OCI-LY3 (cell line): Measurements from ENCODE around the gene IL22RA2.

Experiments used
- H2AFZ ChIP-seq: fragments of 200-600, 300-600 bp; shearing (Covaris generic); 2 replicates; pipeline ENCODE4 v1.6.0; 2014; ENCODE audit warnings: antibody characterized with exemption, low read depth, low read length
- H3K27ac ChIP-seq: fragments of 200-600, 300-600 bp; sonication (generic); 2 replicates; pipeline ENCODE4 v1.5.1; 2014; ENCODE audit warnings: mild to moderate bottlenecking, low read length, moderate library complexity, mixed read lengths
- H3K27me3 ChIP-seq: fragments of 200-600, 300-600 bp; sonication (generic); 2 replicates; pipeline ENCODE4 v1.6.1; 2014; ENCODE audit warnings: low read depth, low read length, mixed read lengths
- H3K36me3 ChIP-seq: fragments of 200-600, 300-600 bp; sonication (generic); replicated peaks from 2 replicates; pipeline ENCODE3; 2014; ENCODE audit warnings: low read depth, low read length, mixed read lengths
- H3K4me1 ChIP-seq: fragments of 300-600, 200-600 bp; sonication (generic); 2 replicates; pipeline ENCODE4 v1.6.1; 2014; ENCODE audit warnings: low read length, mixed read lengths
- H3K4me2 ChIP-seq: fragments of 200-600, 300-600 bp; sonication (generic); 2 replicates; pipeline ENCODE4 v1.6.1; 2014; ENCODE audit warnings: low read length, mixed read lengths
- H3K4me3 ChIP-seq: fragments of 300-600, 200-600 bp; sonication (generic); 2 replicates; pipeline ENCODE4 v1.5.1; 2014; ENCODE audit warnings: antibody characterized with exemption, mild to moderate bottlenecking, low read length, moderate library complexity
- H3K79me2 ChIP-seq: fragments of 300-600, 200-600 bp; shearing (Covaris generic); 2 replicates; pipeline ENCODE4 v1.6.1; 2014; ENCODE audit warnings: mild to moderate bottlenecking, low read length, mixed read lengths
- H3K9ac ChIP-seq: fragments of 300-600, 200-600 bp; shearing (Covaris generic); 2 replicates; pipeline ENCODE4 v1.6.0; 2014; ENCODE audit warnings: mild to moderate bottlenecking, low read length, moderate library complexity
- H3K9me3 ChIP-seq: fragments of 200-600, 300-600 bp; shearing (Covaris generic); 2 replicates; pipeline ENCODE4 v1.6.1; 2014; ENCODE audit warnings: low read length, mixed read lengths; ENCODE audit not compliant: insufficient read depth
- H4K20me1 ChIP-seq: fragments of 200-600, 300-600 bp; sonication (generic); 2 replicates; pipeline ENCODE4 v1.6.1; 2016; ENCODE audit warnings: low read length, mixed read lengths; ENCODE audit not compliant: insufficient read depth
- CTCF ChIP-seq: fragments of 200-600, 300-600 bp; sonication (generic); IDR thresholded peaks from 2 replicates; pipeline ENCODE4 v1.5.1; 2014; ENCODE audit warnings: antibody characterized with exemption, low read length, low read depth
- EZH2phosphoT487 ChIP-seq: fragments of 200-600 bp; shearing (Covaris generic); IDR thresholded peaks from 2 replicates; pipeline ENCODE4 v1.6.1; 2018; ENCODE audit warnings: antibody characterized with exemption, mixed run types, low read depth

Gene IL22RA2

GRCh38 chr6:137120748-137121147 lies 52.7 kb downstream of the IL22RA2 start:
- no peak for TF ChIP-seq CTCF
- TF ChIP-seq EZH2phosphoT487: no peak
- H3K4me2 ChIP-seq: peak overlapping the region; percentile 49

DNA sequence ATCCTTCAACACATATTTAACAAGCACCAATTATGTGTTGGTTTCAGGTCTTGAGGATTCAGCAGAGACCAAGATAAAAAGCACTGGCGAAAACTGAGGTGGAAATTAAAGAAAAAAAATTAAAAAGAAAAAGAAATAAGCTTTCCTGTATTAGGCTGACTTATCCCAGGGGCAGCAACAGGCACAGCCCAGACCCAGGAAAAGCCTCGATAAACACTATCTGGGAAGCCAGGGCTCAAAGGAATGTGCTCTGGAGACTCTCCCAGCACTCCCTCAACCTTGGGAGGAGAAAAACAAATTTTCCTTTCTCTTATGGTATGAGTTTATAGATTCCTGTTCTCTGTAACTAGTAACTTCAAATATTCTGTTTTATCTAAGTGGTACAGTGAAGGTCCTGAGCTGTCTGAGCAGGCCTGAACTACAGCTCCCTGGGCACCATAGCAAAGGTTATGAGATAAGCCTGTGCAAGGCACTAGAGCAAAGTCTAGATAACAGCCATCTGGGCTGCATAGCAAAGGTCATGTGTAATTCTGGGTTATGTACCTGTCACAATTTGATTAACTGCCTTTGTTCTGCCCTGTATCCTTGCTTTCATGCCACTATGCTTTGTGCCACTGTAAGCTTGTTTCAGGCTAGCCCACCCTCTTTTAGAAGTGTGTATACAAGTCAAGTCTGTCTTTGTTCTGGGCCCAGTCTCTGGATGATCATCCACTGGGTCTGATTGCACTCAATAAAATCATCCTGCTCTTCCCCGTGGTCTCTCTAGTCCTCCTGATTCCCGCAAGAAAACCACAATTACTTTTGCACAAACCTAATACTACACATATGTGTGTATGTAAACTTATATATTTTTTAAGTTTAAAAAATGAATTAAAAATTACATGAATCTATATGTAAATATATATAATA lies 54.0 kb downstream of the IL22RA2 start:
- no peak overlapping the region for H3K27ac ChIP-seq
- no peaks in the 10 kb centered on the region for H3K79me2 ChIP-seq
- H3K36me3 ChIP-seq: peaks cover 2% of the 10 kb centered on the region
- peaks cover 38% of the 10 kb centered on the region for H3K4me1 ChIP-seq
- H3K9me3 ChIP-seq: no peaks in the 10 kb centered on the region
- TF ChIP-seq EZH2phosphoT487 (no peak), CTCF (no peak)
- H3K27me3 ChIP-seq: no peaks in the 10 kb centered on the region
- H3K4me3 ChIP-seq: no peak overlapping the region
- no peak overlapping the region for H2AFZ ChIP-seq
- no peak overlapping the region for H3K9ac ChIP-seq
- H3K4me2 ChIP-seq: no peak overlapping the region
- no peaks in the 10 kb centered on the region for H4K20me1 ChIP-seq

More at GRCh38 chr6:137120748-137121147, 52.7 kb downstream of the IL22RA2 start:
- H3K9me3 ChIP-seq: no peaks in the 10 kb centered on the region
- no peaks in the 10 kb centered on the region for H3K79me2 ChIP-seq
- no peaks in the 10 kb centered on the region for H4K20me1 ChIP-seq
- H3K27ac ChIP-seq: peak overlapping the region; percentile 84
- 0 out of 2 replicates have a peak overlapping the region, but pooled peaks have one; percentile 36 for H3K4me3 ChIP-seq
- H3K27me3 ChIP-seq: no peaks in the 10 kb centered on the region
- peaks cover 6% of the 10 kb centered on the region for H3K36me3 ChIP-seq
- peaks cover 41% of the 10 kb centered on the region for H3K4me1 ChIP-seq
- peak overlapping the region; percentile 56 for H2AFZ ChIP-seq
- peak overlapping the region; percentile 53 for H3K9ac ChIP-seq

DNA sequence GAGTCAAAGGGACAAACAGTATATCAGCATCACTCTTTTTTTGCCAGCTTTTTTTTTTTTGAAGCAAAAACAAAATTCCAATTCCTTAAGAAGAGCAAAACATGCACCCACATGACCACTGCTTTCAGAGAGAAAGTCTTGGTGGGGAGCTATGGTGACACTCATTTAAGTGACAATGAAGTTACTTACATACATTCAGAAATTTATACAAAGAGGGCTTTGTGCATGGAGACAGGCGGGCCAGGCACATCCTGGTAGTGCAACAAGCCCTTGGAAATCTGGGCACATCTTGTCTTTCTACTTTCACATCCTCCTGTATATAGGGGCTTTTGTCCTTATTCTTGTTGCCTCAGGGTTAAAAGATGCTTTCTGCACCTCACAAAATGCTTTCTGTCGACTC lies 55.9 kb downstream of the IL22RA2 start:
- peaks cover 2% of the 10 kb centered on the region for H3K36me3 ChIP-seq
- H3K4me2 ChIP-seq: no peak overlapping the region
- TF ChIP-seq CTCF (no peak), EZH2phosphoT487 (no peak)
- H2AFZ ChIP-seq: no peak overlapping the region
- H3K79me2 ChIP-seq: no peaks in the 10 kb centered on the region
- H3K4me1 ChIP-seq: peaks cover 26% of the 10 kb centered on the region
- no peak overlapping the region for H3K9ac ChIP-seq
- no peaks in the 10 kb centered on the region for H3K9me3 ChIP-seq
- H3K4me3 ChIP-seq: no peak overlapping the region
- H4K20me1 ChIP-seq: no peaks in the 10 kb centered on the region
- H3K27ac ChIP-seq: no peak overlapping the region
- no peaks in the 10 kb centered on the region for H3K27me3 ChIP-seq

GRCh38 chr6:137116807-137117206 lies 56.6 kb downstream of the IL22RA2 start:
- H3K9ac ChIP-seq: no peak overlapping the region
- no peaks in the 10 kb centered on the region for H4K20me1 ChIP-seq
- H3K79me2 ChIP-seq: no peaks in the 10 kb centered on the region
- no peak for TF ChIP-seq EZH2phosphoT487
- TF ChIP-seq CTCF: no peak
- peaks cover 18% of the 10 kb centered on the region for H3K4me1 ChIP-seq
- H3K36me3 ChIP-seq: peaks cover 2% of the 10 kb centered on the region
- no peak overlapping the region for H2AFZ ChIP-seq
- H3K27ac ChIP-seq: no peak overlapping the region
- no peaks in the 10 kb centered on the region for H3K9me3 ChIP-seq
- H3K27me3 ChIP-seq: no peaks in the 10 kb centered on the region
- H3K4me2 ChIP-seq: no peak overlapping the region
- H3K4me3 ChIP-seq: no peak overlapping the region
